GM12874 (cell line): ENCODE results near the gene PDE1A.
A peak's percentile ranks its signal among the peaks of the same experiment; 100 is the strongest.

Experiments
- TF ChIP-seq, protein P1 (sequence below): IDR thresholded peaks from 2 replicates; pipeline ENCODE4 v1.5.1; 2011; ENCODE audit warnings: low read depth, mild to moderate bottlenecking, control low read depth, low read length, moderate library complexity; ENCODE audit not compliant: insufficient read depth

PDE1A gene

DNA sequence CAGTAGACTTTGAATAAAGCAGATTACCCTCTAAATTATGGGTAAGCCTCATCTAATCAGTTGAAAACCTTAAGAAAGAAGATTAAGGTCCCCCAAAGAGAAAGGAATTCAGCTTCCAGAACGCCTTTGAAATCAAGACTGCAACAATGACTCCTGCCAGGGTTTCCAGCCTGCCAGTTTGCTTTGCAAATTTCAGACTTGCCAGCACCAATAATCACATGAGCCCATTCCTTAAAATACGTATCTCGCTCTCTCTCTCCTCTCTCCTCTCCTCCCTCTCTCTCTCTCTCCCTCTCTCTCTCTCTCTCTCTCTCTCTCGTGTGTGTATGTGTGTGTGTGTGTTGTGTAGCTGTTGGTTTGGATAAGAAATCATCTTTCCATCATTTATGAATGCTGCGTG is 184.2 kb downstream of the PDE1A start:
- TF ChIP-seq, protein P1, sequence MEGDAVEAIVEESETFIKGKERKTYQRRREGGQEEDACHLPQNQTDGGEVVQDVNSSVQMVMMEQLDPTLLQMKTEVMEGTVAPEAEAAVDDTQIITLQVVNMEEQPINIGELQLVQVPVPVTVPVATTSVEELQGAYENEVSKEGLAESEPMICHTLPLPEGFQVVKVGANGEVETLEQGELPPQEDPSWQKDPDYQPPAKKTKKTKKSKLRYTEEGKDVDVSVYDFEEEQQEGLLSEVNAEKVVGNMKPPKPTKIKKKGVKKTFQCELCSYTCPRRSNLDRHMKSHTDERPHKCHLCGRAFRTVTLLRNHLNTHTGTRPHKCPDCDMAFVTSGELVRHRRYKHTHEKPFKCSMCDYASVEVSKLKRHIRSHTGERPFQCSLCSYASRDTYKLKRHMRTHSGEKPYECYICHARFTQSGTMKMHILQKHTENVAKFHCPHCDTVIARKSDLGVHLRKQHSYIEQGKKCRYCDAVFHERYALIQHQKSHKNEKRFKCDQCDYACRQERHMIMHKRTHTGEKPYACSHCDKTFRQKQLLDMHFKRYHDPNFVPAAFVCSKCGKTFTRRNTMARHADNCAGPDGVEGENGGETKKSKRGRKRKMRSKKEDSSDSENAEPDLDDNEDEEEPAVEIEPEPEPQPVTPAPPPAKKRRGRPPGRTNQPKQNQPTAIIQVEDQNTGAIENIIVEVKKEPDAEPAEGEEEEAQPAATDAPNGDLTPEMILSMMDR, result no peak

DNA sequence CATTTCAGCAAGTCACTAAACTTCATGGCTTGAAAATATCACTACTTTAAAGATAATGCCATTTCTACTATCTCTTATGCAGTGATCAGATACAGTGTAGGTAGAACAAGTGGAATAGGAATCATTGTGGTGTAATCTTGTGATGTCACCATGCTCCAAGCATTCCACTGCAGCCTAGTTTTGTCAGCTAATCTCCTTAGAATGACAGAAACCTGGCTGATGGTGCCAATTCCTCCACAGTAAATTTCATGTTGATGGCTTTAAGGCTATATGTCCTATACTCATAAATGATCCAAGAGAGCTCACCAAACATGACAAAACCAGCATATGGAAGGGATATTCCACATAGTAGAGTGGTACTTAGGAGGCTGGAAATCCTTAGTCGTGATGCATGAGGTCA is 184.9 kb downstream of the PDE1A start:
- TF ChIP-seq, protein P1, result no peak

DNA sequence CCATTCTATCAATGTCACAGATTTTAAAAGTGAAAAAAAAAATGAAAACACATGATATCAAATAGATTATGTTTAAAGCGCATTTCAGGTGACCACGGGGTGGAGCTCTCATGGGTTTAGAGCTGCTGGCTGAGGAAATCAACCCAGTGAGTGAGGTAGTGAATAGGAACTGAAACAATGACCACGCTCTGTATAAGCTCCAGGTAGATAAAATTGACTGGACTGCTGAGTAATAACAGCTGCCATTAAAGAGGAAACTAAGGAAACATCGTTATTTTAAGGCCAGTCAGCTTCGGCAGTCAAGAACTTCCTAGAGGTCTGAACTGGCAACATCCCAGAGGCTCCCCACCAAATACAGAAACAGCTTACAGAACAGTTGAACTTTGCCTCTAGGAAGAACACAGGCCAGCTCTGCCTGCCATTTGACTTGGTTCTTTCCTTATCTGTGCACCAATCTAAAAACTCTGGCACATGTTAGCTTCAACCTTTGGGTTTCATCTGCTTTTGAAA is 185.9 kb downstream of the PDE1A start:
- TF ChIP-seq, protein P1, result peak; percentile 50; the same call in 1 of the 2 replicates

DNA sequence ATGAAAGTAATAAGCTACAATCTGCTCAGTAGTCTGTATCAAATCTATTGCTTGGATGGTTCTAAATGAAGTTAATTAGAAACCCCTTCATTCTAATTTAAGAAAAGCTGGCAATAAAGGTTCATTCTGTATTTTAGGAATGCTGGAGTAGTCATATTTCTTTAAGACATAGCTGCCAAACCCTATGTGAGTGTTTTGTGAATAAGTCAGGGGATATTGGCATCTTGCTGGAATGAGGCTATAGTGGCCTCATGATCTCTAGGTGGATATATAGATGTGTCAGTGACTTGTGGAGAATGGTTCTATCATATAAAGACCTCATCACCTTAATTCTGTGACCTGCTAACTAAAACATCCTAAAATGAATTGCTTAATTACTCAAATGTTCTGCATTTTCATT is 196.3 kb downstream of the PDE1A start:
- TF ChIP-seq, protein P1, result no peak

DNA sequence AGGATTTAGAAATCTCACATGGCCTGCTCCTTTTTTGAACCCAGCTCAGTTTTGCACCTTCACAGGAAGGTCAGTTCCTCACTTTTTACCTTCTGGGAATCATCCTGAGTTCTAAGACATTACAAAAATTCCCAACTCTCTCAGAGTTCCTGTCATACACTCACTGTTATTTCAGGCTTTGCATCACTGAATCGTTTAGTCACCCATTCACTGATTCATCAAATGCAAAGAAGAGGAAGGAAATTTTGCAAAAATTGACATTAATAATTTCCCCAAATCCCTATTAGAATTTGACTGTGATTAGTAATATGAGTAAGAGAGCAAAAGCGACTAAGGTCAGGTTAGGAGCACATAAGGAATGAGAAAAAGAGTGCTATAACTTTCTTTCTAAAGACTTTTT is 197.5 kb downstream of the PDE1A start:
- TF ChIP-seq, protein P1, result no peak

DNA sequence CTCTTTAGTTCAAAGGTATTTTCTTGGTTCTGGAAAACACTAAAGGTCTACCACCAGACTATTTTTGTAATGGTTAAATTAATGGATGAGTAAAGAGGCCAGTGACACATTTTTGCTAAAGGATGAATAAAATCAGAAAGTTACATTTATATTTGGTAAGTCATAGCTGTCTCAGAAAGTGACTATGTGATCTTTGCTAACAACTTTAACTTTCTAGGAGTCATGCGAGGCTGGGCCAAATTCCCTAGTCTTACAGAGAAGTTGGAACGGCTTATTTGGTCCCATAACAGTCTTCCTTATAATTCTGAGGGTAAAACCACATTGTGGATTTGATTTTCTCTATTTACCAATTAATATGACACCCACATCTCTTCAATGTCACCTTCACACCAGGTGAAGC is 198.1 kb downstream of the PDE1A start:
- TF ChIP-seq, protein P1, result no peak

DNA sequence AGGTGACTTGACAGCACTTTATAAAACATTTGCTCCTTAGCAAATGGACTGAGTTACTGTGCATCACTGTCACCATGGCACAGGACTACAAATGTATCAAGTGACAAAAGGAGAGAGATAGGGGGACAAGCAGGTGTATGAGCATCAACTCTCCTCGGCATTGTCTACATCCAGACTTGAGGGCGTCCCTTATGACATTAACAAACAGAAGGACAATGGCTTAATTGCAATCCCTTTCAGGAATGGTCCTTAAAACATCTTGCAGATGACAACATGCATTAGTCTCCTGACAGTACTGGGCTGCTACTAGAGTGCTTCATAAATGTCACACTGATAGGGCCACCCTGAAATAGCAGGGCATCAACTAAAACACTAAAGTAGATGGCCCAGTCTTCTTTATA is 198.8 kb downstream of the PDE1A start:
- TF ChIP-seq, protein P1, result no peak
